Suppressor macrophage treated with lipopolysaccharide for 1 hour (primary cell): ENCODE data around the gene PDGFA.
A peak's percentile ranks its signal among the peaks of the same experiment; 100 is the strongest.
"Not testable (repeated sequence)": the region's sequence is repeated elsewhere in the genome, so short reads cannot be mapped to it uniquely, and the experiment has no call there.

Experiments
- DNase-seq, 3 donors: peaks; one replicate each; pipeline ENCODE4 v3.0.0-alpha.2; 2020 to 2022

The PDGFA gene

DNA sequence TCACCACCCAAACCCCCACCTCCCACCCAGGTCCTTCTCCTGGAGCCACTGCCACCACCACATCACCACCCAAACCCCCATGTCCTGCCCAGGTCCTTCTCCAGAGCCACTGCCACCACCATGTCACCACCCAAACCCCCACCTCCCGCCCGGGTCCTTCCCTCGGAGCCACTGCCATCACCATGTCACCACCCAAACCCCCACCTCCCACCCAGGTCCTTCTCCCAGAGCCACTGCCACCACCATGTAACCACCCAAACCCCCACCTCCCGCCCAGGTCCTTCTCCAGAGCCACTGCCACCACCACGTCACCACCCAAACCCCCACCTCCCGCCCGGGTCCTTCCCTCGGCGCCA is 31.9 kb upstream of the PDGFA start:
- not testable (repeated sequence) for DNase-seq

DNA sequence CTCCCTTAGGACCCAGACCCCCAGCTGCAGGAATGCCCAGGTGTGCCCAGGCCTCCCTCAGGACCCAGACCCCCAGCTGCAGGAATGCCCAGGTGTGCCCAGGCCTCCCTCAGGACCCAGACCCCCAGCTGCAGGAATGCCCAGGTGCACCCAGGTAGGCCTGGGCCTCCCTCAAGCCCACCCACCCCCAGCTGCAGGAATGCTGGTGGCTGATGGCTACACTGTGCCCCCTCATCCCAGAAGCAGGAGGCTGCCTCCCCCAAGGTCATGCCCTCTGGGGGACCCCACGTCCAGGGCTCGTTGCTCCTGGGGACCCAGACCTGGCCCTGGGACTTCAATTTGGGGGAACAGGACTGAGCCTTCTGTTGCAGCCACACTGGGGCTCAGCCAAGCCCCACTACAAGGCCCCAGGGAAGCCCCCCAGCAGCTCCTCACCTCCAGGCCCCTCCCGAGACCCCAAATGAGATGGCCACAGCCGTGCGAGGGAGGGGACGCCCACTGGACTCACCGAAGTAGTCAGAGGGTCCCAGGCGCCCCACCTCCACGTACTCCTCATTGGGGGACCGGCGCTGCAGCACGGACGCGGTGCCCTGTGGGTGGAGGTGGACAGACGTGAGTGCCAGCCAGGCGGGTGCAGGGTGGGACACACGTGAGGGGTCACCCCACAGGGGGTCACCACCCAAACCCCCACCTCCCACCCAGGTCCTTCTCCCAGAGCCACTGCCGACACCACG is 31.4 kb upstream of the PDGFA start:
- no peak for DNase-seq

DNA sequence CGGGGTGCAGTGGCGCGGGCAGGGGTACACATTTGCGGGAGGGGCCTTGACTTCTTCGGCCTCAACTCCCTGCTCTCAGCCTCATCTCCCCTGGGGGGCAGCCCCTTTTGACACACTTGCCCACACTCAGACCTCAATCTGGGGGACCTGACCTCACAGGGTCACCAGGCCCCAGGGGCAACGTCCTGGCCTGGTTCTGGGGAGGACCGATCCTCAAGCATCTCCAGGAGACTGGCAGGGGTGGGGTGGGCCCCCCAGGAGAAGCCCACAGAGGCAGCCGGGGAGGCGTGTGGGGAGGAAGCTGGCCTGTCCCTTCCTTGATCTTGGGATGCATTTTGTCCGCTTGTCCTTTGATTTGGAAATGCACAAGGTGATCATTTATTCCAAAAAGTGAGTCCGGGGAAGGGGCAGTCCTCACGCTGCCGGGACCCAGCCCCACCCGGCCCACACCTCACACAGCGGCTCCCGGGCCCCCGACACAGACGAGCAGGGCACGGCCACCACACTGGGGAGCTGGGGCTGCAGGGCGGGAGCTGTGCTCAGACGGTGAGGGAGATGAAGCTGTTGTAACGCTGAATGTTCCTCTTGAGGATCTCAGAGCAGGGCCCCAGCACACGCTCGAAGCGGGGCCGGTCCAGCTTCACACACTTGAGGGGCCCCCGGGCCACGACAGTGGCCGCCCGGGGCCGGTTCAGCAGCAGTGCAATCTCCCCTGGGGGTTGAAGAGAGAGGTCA is 30.4 kb upstream of the PDGFA start:
- DNase-seq, result no peak

DNA sequence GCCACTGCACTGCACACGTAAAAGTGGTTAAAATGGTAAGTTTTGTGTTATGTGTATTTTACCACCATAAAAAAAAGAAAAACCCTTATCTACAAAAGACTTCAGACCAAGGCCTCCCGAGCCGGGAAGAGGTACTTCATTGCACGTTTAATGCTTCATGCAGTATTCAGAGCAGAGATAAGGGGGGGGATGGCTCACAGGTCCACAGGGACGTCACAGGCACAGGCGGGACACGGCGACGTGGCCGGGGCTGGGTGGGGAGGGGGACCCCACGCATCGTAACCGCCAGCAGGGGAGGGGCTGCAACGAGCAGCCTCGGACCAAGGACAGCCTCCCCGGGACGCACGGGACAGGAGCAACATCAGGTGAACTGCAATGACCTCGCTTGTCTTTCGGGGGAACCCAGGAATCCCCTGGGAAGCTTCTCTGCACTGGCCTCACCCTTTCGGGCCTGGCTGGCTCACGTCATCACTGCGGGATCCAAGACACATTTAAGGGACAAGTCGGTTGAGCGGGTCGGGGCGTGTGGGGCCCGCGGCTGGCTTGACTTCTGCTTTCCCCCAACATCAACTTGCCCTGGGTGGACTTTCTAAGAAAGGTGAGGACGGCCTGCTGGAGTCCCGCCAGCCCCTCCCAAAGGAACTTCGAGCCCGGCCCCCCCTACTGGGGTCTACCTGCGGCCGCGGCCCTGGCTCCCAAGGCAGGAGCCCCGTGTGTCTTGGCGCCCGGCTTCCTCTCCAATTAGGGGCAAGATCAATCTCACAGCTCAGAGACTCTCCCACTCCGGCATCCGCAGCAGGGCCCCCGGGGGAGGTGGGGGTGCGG is 29.6 kb upstream of the PDGFA start:
- no peak for DNase-seq

DNA sequence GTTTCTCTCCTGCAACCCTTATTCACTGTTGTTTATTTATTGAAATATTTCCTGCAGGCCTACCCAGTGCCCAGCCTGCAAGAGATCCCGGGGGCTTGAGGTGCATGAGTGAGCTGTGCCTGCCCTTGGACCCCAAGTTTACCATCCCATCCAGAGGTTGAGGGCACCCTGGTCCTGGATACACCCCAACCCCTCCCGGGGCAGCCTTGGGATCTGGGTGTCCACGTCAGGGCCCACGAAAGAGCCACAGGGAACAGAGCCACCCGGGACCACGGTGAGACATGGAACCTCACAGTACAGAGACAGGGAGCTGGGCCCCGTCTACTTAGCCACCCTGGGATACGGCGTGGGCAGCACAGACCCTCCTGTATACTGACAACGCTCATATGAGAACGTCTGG is 28.8 kb upstream of the PDGFA start:
- DNase-seq, result no peak

DNA sequence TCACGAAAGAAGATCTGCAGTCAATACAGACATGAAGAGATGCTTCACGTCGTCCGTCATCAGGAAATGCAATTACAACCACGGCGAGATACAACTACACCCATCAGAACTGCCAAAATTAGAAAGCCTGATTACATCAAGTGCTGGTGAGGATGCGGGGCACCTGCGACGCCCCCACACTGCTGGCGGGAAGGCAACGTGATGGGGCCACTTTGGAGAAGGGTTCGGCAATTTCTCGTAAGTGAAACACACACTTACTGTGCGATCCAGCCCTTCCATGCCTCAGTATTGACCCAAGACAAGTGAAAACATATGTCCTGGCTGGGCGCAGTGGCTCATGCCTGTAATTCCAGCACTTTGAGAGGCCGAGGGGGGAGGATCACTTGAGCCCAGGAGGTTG is 25.8 kb upstream of the PDGFA start:
- no peak for DNase-seq

DNA sequence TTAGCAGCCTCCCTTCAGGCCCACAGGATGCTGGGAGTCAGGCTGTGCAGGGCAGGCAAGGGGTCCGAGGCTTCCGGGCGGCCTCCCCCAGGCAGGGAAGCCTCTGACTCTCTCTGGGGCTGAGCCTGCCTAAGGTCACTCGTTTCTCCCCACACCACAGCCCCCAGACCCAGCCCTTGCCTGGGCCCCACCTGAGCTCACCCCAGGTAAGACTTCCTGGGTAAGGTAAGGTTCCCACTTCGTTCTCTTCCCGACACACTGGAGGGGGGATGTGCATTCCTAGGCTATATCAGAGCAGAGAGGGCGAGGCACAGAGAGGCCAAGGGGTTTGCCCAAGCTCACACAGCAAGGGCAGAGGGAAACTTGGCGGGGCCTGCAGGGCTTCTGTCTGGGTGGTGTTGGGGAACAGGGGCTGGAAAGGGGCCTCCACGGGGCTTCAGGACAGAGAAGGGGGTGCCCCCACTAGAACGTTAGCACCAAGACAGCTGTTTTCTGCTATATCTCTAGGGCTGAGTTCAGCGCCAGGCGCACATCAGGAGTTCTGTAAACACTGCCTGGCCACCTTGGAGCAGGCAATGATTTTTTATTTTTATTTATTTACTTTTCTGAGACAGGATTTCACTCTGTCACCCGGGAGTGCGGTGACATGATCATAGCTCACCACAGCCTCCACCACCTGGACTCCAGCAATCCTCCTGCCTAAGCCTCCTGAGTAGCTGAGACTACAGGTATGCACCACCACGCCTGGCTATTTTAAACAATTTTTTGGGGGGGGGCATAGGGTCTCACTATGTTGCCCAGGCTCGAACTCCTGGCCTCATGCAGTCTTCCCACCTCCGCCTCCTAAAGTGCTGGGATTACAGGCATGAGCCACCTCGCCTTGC is 24.9 kb upstream of the PDGFA start:
- no peak for DNase-seq

DNA sequence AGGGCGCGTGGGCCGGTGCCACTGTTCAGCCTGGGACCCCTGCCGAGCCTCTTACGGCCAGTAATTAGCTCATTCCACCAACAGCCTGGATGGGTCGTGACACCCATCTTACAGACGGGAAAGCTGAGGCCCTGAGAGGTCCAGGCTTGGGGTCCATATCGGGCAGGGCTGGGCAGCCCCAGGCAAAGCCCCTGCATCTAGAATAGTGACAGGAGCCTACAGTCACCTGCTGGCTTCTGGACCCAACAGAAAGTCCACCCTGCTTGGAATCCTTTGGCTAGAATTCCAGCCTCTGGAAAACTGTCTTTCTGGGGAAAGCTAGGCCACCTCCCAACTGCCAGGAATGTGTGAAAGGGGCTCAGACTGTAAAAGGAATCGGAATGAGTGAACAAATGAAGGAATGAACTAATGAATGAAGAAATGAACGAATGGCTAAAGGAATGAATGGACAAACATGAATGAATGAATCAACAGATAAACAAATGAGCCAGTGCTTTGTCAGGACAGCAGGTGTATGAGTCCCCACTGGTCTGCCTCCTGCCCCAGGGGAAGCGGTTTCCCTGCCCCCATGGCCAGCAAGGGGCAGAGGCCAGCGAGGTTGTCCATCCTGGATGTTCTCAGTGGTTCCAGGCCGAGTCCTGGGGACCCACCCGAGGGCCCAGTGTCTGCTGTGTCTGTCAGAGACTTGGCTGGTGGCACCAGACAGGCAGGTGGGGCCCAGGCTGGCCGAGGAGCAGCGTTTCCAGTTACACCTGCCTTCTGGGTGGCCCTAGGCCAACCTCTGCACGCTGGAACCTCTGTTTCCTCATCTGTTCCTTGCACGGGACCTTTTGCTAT is 24.1 kb upstream of the PDGFA start:
- DNase-seq, result no peak

DNA sequence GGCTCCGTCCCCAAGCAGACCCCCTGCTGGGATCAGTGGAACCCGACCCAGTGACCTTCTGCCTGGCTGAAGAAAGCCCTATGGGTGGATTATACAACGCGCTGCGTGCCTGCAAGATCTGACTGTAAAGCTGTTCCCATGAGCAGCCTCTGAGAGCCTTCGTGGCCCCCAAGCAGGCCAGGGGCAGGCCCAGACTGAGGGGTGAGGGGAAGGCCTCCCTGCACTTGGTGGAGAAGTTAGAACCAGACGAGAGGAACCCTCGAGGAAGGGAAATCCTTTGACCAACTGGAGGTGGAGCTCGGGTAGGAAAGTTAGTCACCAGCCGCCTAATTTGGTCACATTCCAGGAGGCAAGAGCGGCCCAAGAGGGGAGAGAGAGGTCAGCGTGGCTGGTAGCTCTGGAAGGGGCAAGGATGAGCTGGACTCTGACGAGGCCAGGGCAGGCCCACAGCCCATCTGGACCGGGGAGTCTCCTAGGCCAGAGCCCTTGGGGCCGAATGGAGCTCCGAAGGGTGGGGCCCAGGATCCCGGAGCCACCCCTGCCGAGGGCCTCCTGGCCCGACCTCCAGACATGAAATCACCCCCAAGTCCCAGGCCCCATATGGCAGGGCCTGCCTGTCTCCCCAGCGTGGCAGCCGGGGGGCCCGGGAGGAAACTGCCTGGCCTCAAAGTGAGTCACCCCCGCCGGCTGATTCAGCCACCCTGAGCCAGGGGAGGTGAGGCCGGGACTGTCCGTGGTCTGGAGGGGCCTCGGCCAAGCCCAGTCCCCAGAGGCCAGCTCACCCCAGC is 23.3 kb upstream of the PDGFA start:
- peak; percentile 64 to 75 (median 67) for DNase-seq

DNA sequence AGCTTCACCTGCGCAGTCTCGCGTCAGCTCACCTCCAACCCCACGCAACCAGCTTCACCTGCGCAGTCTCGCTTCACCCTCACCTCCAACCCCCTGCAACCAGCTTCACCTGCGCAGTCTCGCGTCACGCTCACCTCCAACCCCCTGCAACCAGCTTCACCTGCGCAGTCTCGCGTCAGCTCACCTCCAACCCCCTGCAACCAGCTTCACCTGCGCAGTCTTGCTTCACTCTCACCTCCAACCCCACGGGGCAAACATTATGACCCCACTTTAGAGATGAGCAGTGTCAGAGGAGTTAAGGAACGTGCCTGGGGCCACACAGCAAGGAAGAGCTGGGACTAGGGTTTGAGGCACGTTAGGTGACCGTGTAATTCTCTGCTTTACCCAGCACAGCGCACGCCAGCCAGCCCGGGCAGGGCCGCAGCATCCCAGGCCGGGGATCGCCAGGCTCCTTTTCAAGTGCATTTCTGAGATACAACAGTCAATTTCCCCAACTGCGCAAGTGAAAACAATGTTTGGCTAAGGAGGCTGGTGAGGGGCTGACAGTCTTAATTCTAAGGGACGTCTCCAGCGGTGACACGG is 22.6 kb upstream of the PDGFA start:
- DNase-seq, result no peak

DNA sequence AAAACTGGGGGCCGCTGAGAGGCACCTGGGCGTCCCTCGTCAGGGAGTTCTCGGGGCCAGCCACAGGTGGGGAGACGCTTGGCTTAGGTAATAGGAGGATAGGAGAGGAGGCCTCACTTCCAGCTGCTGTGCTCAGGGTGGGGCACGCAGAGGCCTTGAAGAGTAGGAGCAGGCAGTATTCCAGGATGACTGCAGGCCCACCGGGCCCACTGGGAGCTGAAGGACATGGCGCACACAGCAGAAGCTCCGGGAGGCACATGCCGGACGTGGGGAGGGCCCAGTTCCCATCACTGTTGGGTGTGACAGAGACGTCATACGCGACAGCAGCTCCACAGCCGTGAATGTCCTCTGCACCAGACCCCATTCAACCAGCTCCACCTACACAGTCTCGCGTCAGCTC is 22.0 kb upstream of the PDGFA start:
- no peak for DNase-seq

DNA sequence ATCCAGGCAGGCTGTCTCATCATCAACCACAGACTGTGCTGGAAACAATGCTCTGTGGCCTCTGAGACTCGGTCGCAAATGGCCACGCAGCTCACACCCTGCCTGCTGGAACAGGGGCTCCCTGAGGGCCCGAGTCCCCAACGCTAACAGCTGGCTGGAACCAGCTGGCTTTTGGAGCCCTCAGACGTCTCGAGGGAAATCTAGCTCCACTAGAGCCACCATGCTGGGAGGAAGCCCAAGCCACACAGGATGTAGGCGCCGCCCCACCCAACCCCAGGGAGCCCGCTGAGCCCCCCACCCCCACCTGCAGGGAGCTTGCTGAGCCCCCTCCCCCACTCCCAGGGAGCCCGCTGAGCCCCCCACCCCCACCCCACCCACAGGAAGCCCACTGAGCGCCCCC is 21.4 kb upstream of the PDGFA start:
- DNase-seq, result no peak

DNA sequence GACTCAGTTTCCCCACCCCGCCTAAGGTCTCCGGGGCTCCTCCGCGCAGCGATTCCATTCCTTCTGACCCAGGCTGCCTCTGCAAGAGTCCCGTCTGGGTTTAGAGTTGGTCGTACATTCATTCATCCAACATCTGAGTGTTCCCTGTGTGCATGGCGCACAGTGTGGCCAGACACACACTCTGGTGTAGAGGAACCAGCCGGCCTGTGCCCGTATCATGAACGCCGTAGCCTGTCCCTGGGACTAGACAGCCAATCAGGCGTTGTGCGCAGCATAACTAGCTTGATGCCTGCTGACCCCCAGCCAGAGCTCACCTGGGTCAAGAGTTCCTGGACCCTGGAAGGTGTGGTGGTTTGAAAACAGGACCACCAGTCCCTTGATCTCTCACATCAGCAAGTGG is 20.9 kb upstream of the PDGFA start:
- no peak for DNase-seq

DNA sequence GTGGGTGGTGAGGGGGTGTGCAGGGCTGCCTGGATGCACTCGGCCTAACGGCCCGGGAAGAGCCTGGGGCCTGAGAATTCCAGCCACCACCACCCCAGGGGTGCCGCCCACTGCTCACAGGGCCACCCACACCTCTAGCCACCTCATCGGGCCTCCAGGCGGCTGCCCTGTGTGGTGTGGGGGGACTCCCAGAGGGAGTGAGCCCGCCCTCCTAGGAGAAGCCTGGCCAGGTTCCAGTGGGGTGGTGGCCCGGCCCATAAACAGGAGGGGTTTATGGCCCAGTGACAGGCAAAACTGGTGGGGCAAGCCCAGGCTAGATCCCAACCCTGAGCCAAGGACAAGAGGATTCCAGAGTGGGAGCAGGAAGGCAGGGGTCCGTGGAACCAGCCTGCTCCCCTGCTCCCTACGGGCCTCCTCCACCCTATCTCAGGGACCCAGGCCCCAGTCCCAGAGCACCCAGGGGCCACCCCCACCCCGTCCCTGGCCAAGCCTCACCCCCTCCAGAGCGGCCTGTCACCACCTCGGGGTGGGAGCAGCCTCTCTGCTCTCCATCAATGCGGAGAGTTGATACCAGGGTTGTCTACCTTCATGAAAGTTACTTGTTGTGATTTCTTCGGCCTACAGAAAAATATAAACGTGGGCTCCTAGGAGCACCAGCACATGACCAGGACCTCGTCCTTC is 20.2 kb upstream of the PDGFA start:
- no peak for DNase-seq

DNA sequence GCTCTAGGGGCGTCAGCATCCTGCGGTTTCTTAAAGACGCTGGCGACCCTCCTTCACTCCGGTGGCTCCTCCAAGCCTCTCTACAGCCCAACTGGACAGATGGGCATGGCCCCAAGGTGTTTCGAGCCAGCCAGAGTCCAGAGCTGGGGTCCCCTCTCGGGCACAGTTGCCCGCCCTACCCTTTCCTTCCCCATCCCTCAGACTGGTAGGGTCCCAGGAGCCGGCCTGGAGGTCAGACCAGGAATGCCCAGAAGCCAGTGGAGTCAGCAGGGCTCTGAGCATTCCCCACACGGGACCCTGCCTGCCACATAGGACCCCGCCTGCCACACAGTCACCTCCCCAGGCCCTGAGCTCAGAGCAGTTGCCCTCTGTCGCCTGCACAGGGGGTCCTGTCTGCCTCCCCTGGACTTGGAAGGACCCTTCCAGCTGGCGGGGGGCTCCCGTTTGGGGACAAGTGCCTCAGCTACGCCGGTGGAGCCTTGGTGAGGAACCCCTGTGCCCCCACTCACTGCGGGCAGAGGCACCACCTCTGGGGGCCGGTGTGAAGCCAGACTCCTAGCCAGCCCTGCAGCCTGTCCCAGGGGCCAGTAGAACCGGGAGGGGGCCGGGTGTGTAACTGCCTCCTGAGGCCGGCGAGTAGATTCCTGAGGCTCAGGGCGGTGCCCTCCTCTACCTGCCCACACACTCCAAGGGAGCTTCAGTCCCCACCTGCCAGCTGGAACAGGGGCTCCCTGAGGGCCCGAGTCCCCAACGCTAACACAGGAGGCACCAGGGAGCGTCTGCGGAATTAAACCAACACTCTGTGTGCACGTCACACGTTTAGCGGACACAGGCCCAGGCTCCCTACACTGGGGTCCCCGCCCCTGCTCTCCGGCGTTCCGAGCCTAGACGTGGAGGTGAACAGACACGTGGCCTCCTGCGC is 19.4 kb upstream of the PDGFA start:
- no peak for DNase-seq

DNA sequence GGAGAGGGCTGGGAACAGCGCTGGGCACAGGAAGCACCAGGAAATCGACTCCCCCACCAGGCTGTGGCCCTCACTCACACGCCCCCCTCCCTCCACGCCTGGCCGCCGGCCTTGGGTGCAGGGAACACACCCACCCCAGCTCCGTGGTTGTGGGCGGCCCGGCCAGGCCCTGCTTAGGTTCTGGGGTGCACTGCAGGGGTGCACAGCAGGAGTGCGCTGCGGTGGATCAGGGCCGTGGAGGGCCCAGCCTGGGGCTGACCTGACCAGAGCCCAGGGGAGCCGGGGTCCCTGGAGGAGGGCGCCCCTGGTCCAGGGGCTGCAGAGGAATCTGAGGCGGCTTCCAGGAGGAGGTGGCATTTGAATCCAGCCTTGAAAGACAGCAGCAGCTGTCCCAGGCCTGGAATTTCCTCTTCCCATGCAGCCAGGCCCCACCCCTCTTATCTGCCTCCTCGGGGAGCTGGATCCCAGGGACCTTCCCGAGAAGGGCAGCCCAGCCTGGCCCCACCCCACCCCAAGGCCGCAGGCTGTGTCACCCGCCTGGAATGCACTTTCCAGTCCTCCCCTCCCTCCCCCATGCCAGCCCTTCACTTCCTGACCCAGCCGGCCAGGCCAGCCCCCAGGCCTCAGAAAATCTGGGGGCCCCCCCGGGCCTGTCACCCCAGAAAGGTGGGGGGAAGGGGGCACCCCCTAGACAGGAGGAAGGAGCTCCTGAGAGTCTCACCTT is 18.4 kb upstream of the PDGFA start:
- peak in 2 of 3 donors; percentile 13 to 24 for DNase-seq

DNA sequence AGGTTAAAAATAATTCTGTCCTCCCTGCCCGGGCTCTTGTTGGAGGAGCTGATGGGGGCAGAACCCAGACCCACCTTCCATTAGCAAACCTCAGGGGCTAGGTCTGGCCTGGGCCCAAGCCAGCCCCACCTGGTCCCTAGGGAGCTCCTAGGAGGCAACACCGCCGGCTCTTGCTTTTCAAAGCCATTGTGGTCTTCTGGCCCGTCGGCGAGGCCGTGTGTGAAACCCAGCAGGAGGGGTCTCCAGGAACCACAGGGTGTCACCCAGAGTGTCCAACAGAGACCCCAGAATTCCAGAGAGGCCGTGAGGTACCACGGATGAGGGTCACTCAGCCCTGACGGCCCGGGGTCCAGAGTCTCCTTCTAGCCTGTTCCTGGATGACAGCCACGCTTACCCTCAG is 16.6 kb upstream of the PDGFA start:
- DNase-seq, result no peak

DNA sequence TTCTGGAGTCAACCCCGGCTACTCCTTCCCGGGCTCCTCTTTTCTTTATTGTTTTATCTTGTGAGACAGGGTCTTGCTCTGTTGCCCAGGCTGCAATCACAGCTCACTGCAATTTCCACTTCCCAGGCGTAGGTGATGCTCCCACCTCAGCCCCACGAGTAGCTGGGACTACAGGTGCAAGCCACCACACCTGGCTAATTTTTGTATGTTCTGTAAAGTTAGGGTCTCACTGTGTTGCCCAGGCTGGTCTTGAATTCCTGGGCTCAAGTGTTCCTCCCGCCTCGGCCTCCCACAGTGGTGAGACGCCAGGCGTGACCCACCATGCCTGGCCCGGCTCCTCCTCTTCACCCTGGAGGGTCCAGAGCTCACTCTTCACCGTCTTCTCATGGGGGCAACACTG is 15.3 kb upstream of the PDGFA start:
- DNase-seq, result no peak
